HepG2 (cell line): ENCODE data around the gene TF. TPM values are rescaled to one million over a fixed set of nuclear protein-coding genes. Genes with fewer than 3 reads are reported as not detected.

Experiments
- CSRNP1 ChIP-seq: sonication (generic); formaldehyde crosslinking; IDR thresholded peaks from 2 replicates; pipeline ENCODE4 v1.8.1; 2023; ENCODE audit warnings: mild to moderate bottlenecking, missing genetic modification reagents
- CSRNP2 ChIP-seq: sonication (generic); formaldehyde crosslinking; conservative IDR thresholded peaks from 2 replicates; pipeline ENCODE4 v1.8.0; 2022; ENCODE audit warnings: low read depth, missing genetic modification reagents
- ELF3 ChIP-seq: IDR thresholded peaks from 2 replicates; pipeline ENCODE4 v1.6.1; 2016; ENCODE audit warnings: missing genetic modification reagents, missing compliant biosample characterization
- FOSL2 ChIP-seq: sonication (generic); formaldehyde crosslinking; IDR thresholded peaks from 2 replicates; pipeline ENCODE4 v1.4.0; 2020; ENCODE audit warnings: missing genetic modification reagents
- FOXJ3 ChIP-seq: sonication (generic); formaldehyde crosslinking; IDR thresholded peaks from 2 replicates; pipeline ENCODE4 v1.4.0; 2020; ENCODE audit warnings: missing genetic modification reagents, mild to moderate bottlenecking, borderline replicate concordance
- JUND ChIP-seq: sonication (generic); formaldehyde crosslinking; IDR thresholded peaks from 2 replicates; pipeline ENCODE4 v1.8.0; 2022; ENCODE audit warnings: mild to moderate bottlenecking, missing genetic modification reagents
- MYNN ChIP-seq: sonication (generic); formaldehyde crosslinking; IDR thresholded peaks from 2 replicates; pipeline ENCODE4 v1.4.0; 2020; ENCODE audit warnings: mild to moderate bottlenecking, low read depth, missing genetic modification reagents
- PHF5A ChIP-seq: IDR thresholded peaks from one replicate; pipeline ENCODE4 v1.6.1; 2018; ENCODE audit warnings: low read depth, missing genetic modification reagents; ENCODE audit not compliant: unreplicated experiment
- ZBTB1 ChIP-seq: sonication (generic); formaldehyde crosslinking; IDR thresholded peaks from 2 replicates; pipeline ENCODE4 v1.4.0; 2020; ENCODE audit warnings: missing genetic modification reagents, borderline replicate concordance
- ZBTB40 ChIP-seq, 2 experiments: fragments of 450-650 bp in 1 of 2; sonication (generic) in 1 of 2; formaldehyde crosslinking in 1 of 2; IDR thresholded peaks; 2 replicates each; pipeline versions ENCODE4 v1.6.1 to v1.8.0; 2016 to 2022; ENCODE audit warnings: antibody characterized with exemption in 1 of 2, mild to moderate bottlenecking in 1 of 2, missing genetic modification reagents in 1 of 2
- ZFP82 ChIP-seq: sonication (generic); formaldehyde crosslinking; IDR thresholded peaks from 2 replicates; pipeline ENCODE4 v1.5.1; 2020; ENCODE audit warnings: mild to moderate bottlenecking, missing genetic modification reagents, borderline replicate concordance
- ZKSCAN1 ChIP-seq: fragments of 150-350 bp; IDR thresholded peaks from 2 replicates; pipeline ENCODE4 v1.6.1; 2014; ENCODE audit warnings: low read length
- ZKSCAN8 ChIP-seq: IDR thresholded peaks from 2 replicates; pipeline ENCODE4 v1.6.1; 2016; ENCODE audit warnings: borderline replicate concordance, missing genetic modification reagents, missing compliant biosample characterization
- ZNF136 ChIP-seq: sonication (generic); formaldehyde crosslinking; IDR thresholded peaks from 2 replicates; pipeline ENCODE4 v1.8.1; 2022; ENCODE audit warnings: low read depth, mild to moderate bottlenecking, moderate library complexity, missing genetic modification reagents
- ZNF713 ChIP-seq: sonication (generic); formaldehyde crosslinking; IDR thresholded peaks from 2 replicates; pipeline ENCODE4 v1.4.0; 2020; ENCODE audit warnings: mild to moderate bottlenecking, missing genetic modification reagents
- ZNF772 ChIP-seq: sonication (generic); formaldehyde crosslinking; IDR thresholded peaks from 2 replicates; pipeline ENCODE4 v1.5.0; 2020; ENCODE audit warnings: mild to moderate bottlenecking, missing genetic modification reagents
- polyA plus RNA-seq, 8 experiments: library from polyadenylated mRNA; depleted of rRNA in 3 of 8; stranded (reverse) in 7 of 8; unstranded in 1 of 8; fragments of >200 nt; fragmentation: Illumina TruSeq in 4 of 8; extraction: Trizol in 4 of 8; gene quantifications; 2 replicates each; pipeline versions ENCODE4 v1.2.1 to v1.2.3, GENCODE V29; 2011 to 2016; ENCODE audit warnings: low read depth in 4 of 8, missing spikeins in 1 of 8, mixed read lengths in 1 of 8; ENCODE audit not compliant: insufficient read depth in 1 of 8
- total RNA-seq, 5 experiments: library from RNA; depleted of rRNA; stranded (reverse); fragments of >200 nt; fragmentation: Illumina TruSeq; extraction: Trizol; gene quantifications; 2 replicates each; pipeline ENCODE4 v1.2.3, GENCODE V29; 2016; ENCODE audit warnings: low read depth in 1 of 5

The TF gene
- total and polyA plus RNA-seq, 2 of the 13 experiments (the other 11 are each of a cell fraction or from before 2014, with no cell fraction given): 10,074 to 11,821 TPM

GRCh38 chr3:133745981-133746711 lies at the start of gene TF (continued):
- TF ChIP-seq CSRNP1 (CRISPR knock-in tag) (peak; percentile 96), ELF3 (CRISPR knock-in tag) (peak; percentile 68; the same call in 1 of the 2 replicates), ZNF772 (CRISPR knock-in tag) (peak; percentile 73; the same call in 1 of the 2 replicates), ZKSCAN8 (CRISPR knock-in tag) (peak; percentile 59), ZFP82 (CRISPR knock-in tag) (peak; percentile 97), ZBTB1 (CRISPR knock-in tag) (no peak; the same call in 1 of the 2 replicates), PHF5A (CRISPR knock-in tag) (peak; percentile 46), MYNN (CRISPR knock-in tag) (no peak), ZNF136 (peak; percentile 39; the same call in 1 of the 2 replicates), JUND (CRISPR knock-in tag) (peak; percentile 51; the same call in 1 of the 2 replicates), ZBTB40 (IDR thresholded peaks at IDR 0.05) (no peak), ZBTB40 (CRISPR knock-in tag; IDR thresholded peaks at IDR 0.05) (peak; percentile 69), ZKSCAN1 (peak; percentile 15; the same call in 1 of the 2 replicates), FOSL2 (CRISPR knock-in tag) (peak; percentile 80), FOXJ3 (CRISPR knock-in tag) (peak; percentile 90), CSRNP2 (CRISPR knock-in tag) (0 out of 2 replicates have a peak, but pooled peaks have one; percentile 1), ZNF713 (CRISPR knock-in tag) (0 out of 2 replicates have a peak, but pooled peaks have one; percentile 70)
